ENCODE measurements around the gene RBMS3. TPM values are rescaled to one million over a fixed set of nuclear protein-coding genes. Genes with fewer than 3 reads are reported as not detected.

The RBMS3 gene
- total RNA-seq, 2 donors from 2014 or later = 7.1 to 11.5 TPM

GRCh38 chr3:29701326-29701983 is 420.6 kb downstream of the RBMS3 start:
- DNase-seq (no peak), ATAC-seq (no peak)

DNA sequence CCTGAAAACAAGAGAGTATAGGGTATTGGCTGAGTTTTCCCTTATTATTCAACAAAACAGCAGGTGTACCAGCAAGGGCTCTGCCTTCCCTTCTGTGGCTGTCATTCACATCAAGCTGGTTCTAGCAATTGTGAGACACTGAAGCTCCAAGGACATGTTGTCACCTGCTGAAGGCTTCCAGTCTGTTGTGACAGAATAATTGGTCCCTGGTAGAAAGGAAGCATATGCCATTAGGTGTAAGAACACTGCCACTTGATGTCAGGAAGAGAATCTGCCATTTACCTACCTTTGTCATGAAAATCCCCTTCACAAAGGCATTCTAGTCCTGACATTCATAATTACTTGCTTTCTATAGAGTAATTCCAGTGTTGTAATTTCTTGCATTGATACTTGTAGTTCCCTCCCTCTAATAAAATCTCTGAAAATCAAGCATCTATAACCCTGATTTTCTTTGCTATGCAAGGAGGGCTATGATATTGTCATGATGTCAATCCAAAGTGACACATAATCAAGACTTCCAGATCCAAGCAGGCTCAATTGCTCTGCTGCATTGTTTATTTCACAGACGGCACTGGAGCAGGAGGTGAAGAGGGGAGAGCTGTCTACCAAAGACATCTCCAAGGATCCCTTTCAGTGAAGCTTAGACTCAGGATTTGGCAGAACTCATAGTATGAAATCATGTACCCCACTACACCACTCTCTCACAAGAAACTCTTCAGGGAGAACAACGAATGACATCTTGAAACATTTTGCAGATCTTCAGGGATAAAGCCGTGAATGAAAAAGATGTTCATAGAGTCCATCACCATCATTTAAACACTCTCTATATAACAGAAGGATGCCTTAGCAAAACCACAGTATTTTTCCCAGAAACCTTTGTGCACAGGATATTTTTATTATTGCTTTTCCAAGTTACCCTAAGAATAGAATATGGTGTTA is 425.3 kb downstream of the RBMS3 start:
- intact Hi-C loops (cut with DNase I, micrococcal nuclease) = no loop called here
- ATAC-seq = no peak
- no peak for DNase-seq

More at GRCh38 chr3:29701326-29701983, 420.6 kb downstream of the RBMS3 start:
- intact Hi-C loops (cut with DNase I, micrococcal nuclease) = no loop called here

- DNase-seq = no peak
- intact Hi-C loops (cut with DNase I, micrococcal nuclease) = no loop called here
- no peak for ATAC-seq
Measured at GRCh38 chr3:29708884-29709283, 428.0 kb downstream of the RBMS3 start.

DNA sequence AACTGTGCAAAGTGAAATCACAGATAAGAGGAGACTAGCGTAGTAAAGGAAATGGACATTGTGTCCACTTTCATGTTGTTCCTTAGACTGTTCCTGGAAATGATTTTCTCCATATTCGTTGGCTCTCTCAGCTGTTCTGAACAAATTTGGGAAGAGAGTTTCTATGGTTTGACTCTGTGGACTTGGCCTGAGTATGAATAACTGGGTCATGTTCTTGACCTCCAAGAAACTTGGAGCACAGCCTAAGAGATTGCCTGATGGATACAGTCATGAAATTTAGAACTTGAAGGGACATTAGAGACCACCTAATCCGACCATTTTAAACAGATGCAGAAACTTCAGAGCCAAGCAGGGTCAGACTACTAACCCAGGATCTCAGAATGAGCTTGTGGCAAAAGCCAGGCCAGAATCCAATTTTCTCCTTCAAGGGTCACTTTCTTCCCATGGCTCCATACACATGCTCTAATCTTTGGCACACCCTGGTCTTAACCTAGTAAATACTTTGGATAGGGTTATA is 430.4 kb downstream of the RBMS3 start:
- DNase-seq (no peak), ATAC-seq (no peak)
- intact Hi-C loops (cut with DNase I, micrococcal nuclease) = no loop called here

DNA sequence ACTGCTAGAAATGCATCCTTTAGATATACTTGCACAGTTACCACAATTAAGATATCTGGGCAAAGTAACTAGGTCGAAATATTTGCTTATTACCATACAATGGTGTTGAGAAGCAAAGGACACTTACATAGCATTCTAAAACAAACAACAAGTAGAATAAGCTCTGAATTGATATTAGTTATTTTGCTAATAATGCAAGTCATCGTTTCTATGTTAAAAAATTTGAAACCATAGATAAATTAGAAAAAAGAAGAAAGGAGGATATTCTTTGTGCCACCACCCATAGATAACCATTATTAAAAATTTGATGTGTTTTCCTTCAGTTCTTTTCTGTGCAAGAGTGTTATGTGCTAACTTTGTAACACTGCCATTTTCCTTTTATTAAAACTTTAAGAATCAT is 435.3 kb downstream of the RBMS3 start:
- ATAC-seq (no peak), DNase-seq (no peak)
- intact Hi-C loops (cut with DNase I, micrococcal nuclease) = no loop called here

DNA sequence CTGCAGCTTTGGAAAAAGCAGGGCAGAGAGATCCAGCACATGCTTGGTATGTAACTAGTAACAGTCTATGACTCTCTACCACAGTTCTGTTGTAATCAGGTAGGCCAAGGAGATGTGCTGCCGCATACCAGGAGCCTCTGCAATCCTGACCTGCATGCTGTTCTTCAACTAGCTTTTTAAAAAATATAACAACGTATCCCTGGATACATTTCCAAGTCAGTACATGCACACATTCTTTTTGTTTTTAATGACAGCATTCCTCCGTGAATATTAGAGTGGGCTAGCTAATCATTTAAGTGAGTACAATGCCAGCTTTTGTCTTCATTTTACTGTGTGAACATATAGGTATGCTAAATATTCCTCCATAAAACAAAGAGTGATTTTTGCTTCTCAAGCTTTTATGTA is 437.8 kb downstream of the RBMS3 start:
- ATAC-seq (no peak), DNase-seq (no peak)
- intact Hi-C loops (cut with DNase I, micrococcal nuclease) = no loop called here

GRCh38 chr3:29720665-29721064 is 439.8 kb downstream of the RBMS3 start:
- DNase-seq (no peak), ATAC-seq (no peak)
- intact Hi-C loops (cut with DNase I, micrococcal nuclease) = no loop called here

DNA sequence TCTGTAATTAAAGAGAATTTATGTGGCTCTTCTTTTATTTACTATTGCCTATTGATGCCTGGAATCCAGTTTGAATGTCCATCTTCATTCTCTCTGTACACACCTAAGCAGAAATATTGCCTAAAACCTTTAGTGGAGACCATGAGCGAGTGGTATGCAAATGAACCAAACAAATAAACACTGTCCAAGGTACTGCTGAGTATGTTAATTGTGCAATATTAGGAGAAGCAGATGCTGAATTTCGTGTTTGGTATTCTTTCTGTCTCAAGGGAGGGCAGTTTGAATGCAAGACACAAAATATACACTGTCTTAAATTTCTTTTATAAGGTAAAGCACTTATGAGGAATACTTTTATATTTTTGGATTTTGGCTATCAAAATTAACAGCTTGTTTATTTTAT is 440.9 kb downstream of the RBMS3 start:
- ATAC-seq = no peak
- intact Hi-C loops (cut with DNase I, micrococcal nuclease) = no loop called here
- no peak for DNase-seq

GRCh38 chr3:29731050-29731449 is 450.2 kb downstream of the RBMS3 start:
- intact Hi-C loops (cut with DNase I, micrococcal nuclease) = no loop called here

GRCh38 chr3:29741231-29741630 is 460.4 kb downstream of the RBMS3 start:
- intact Hi-C loops (cut with DNase I, micrococcal nuclease) = no loop called here
- no peak for DNase-seq
- ATAC-seq = no peak

More at GRCh38 chr3:29731050-29731449, 450.2 kb downstream of the RBMS3 start:
- ATAC-seq (no peak), DNase-seq (no peak)

DNA sequence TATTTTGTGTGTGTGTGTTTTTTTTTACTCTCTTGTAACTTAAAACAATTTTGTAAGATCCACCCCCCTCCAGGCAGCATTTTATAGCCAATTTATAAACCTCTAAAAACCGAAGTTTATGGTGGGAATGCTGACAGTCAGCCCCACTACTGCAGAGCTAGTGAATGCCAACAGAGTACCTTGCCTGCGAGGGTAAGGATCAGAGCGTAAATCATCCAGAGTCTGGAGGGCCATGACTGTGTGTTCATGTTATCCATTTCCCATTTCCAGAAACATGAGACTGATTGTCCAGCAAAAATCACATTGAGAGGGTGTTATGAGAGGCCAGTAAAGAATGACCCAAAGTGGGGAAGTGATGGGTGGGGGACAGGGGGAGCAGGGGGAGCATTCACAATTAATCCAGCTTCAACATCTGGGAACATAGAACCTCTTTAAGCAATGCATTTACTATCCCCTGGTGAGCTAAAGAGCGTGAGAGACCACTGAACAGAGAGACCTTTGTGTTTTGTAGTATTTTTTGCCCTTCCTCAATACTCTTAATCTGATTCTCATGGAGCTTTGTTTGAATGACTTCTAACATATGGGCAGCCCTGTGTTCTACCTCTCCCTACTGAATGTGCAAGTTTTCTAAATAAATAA is 464.5 kb downstream of the RBMS3 start:
- intact Hi-C loops (cut with DNase I, micrococcal nuclease) = no loop called here
- DNase-seq = no peak
- no peak for ATAC-seq

GRCh38 chr3:29746163-29746760 is 465.4 kb downstream of the RBMS3 start:
- intact Hi-C loops (cut with DNase I, micrococcal nuclease) = no loop called here
- DNase-seq (no peak), ATAC-seq (no peak)

DNA sequence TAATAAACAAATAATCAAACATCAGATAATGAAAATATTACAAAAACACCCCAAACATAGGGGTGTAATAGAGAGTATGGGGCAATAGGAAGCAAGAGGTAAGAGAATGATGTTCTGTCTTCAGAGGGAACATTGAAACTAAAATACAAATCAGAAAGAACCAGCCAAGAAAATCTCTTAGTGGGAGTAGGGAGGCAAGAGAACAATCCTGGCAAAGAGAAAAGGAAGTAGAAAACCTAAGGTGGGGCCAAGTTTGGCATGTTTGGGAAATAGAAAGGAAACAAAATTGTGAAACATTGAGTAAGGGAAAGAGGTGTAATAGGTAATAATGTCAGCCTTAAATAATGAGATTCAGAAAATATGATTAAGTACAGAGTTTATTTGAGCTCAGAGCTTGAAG is 467.1 kb downstream of the RBMS3 start:
- no peak for ATAC-seq
- intact Hi-C loops (cut with DNase I, micrococcal nuclease) = no loop called here
- no peak for DNase-seq

DNA sequence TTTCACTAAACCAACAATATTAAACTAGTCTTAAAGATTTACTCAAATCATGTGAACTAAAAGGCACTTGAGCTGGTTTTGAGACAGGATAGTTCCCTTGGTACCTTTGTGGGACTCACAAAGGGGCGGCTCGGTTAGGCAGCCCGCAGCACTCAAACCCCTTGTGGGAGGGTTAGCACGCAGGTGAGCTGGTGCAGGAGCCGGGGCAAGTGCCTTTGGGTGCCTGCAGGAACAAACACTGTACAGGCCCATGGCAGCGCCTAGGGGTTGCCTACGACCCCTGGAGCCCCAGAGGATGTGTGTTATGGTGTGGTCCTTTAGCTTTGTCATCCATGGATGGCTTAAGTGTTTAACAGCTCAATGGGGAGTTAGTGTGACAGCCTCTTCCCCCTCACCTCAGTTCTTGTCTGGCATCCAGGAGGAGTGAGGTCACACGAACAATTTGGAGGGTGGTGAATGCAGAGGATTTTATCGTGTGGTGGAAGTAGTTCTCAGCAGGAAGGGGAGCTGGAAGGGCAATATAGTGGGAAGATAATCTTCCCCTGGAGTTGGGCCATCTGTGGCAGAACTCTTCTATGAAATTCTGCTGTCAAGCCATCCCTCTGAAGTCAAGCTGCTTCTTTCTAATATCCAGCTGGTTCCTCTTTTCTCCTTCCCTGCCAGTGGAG is 470.9 kb downstream of the RBMS3 start:
- ATAC-seq (no peak), DNase-seq (no peak)
- intact Hi-C loops (cut with DNase I, micrococcal nuclease) = no loop called here

GRCh38 chr3:29754346-29754745 is 473.5 kb downstream of the RBMS3 start:
- intact Hi-C loops (cut with DNase I, micrococcal nuclease) = no loop called here
- ATAC-seq = no peak
- DNase-seq = no peak

GRCh38 chr3:29755416-29755815 is 474.5 kb downstream of the RBMS3 start:
- DNase-seq = no peak
- no peak for ATAC-seq
- intact Hi-C loops (cut with DNase I, micrococcal nuclease) = no loop called here

GRCh38 chr3:29757054-29757777 is 476.3 kb downstream of the RBMS3 start:
- ATAC-seq (no peak), DNase-seq (no peak)
- intact Hi-C loops (cut with DNase I, micrococcal nuclease) = no loop called here

DNA sequence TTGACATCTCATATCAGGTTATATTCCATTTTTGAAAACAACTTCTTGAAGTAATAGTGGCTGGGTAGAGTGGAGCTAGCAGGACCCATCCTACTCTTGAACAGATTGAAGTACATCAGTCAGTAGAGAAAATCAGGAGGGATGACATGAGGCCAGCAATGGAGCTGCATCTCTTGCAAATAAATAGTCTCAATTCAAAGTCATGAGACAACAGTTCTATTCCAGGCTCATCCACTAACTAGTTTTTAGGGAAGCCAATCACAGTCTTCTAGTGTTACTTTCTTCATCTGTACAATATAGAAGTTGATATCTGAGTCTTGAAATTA is 477.2 kb downstream of the RBMS3 start:
- intact Hi-C loops (cut with DNase I, micrococcal nuclease) = no loop called here
- DNase-seq (no peak), ATAC-seq (no peak)
